ENCODE results near the gene P4HA1.

GRCh38 chr10:73113551-73113950 lies 16.9 kb upstream of the P4HA1 start:
- TF ChIP-seq POU2F2 (IDR thresholded peaks at IDR 0.05; ENCODE audit: low read depth, low read length) (no peak), POLR2A (IDR thresholded peaks at IDR 0.05; ENCODE audit: low read depth, low read length) (no peak), TAF1 (IDR thresholded peaks at IDR 0.05; ENCODE audit: low read depth, low read length) (no peak), POLR2AphosphoS5 (IDR thresholded peaks at IDR 0.05; ENCODE audit: low read depth, low read length) (no peak)
